Mesenteric fat pad (tissue), 1 donor: Measurements from ENCODE around the gene ARSB. TPM values are rescaled to one million over a fixed set of nuclear protein-coding genes. Genes with fewer than 3 reads are reported as not detected.
"Not testable (repeated sequence)": the region's sequence is repeated elsewhere in the genome, so short reads cannot be mapped to it uniquely, and the experiment has no call there.

Experiments used
- DNase-seq: peaks from one replicate; pipeline ENCODE4 v3.0.0-alpha.2; 2020; ENCODE audit warnings: low spot score
- total RNA-seq: library from RNA; stranded (reverse); fragmentation: NEBNext Ultra II Directional; extraction: Animal tissue kit (Norgen Biotek cat#: 25700); gene quantifications from one replicate; pipeline ENCODE4 v1.2.1, GENCODE V29; 2021
- donor health status: DM: yes; HTN: yes; CAD: no.

Gene ARSB
- total RNA-seq, 1 donor from 2014 or later = 16.7 TPM

- DNase-seq = no peak
Measured at GRCh38 chr5:78953092-78953800, 31.9 kb downstream of the ARSB start.

- DNase-seq = no peak
Measured at GRCh38 chr5:78930721-78931120, 54.4 kb downstream of the ARSB start.

- no peak for DNase-seq
Measured at GRCh38 chr5:78929833-78930232, 55.3 kb downstream of the ARSB start.

GRCh38 chr5:78927657-78928282 is 57.3 kb downstream of the ARSB start:
- DNase-seq = no peak

- no peak for DNase-seq
Measured at GRCh38 chr5:78926252-78926651, 58.9 kb downstream of the ARSB start.

GRCh38 chr5:78925129-78925876 is 59.8 kb downstream of the ARSB start:
- DNase-seq = no peak

- no peak for DNase-seq
Measured at GRCh38 chr5:78923622-78923970, 61.5 kb downstream of the ARSB start.

GRCh38 chr5:78922879-78923621 is 62.1 kb downstream of the ARSB start:
- DNase-seq = no peak

GRCh38 chr5:78920604-78921003 is 64.5 kb downstream of the ARSB start:
- no peak for DNase-seq

- no peak for DNase-seq
Measured at GRCh38 chr5:78919796-78920195, 65.3 kb downstream of the ARSB start.

- no peak for DNase-seq
Measured at GRCh38 chr5:78916044-78916443, 69.1 kb downstream of the ARSB start.

GRCh38 chr5:78915170-78915569 is 69.9 kb downstream of the ARSB start:
- no peak for DNase-seq

GRCh38 chr5:78912811-78913210 is 72.3 kb downstream of the ARSB start:
- no peak for DNase-seq

- no peak for DNase-seq
Measured at GRCh38 chr5:78912085-78912771, 72.9 kb downstream of the ARSB start.

- DNase-seq = not testable (repeated sequence)
Measured at GRCh38 chr5:78909224-78909983, 75.7 kb downstream of the ARSB start.

- no peak for DNase-seq
Measured at GRCh38 chr5:78908173-78909061, 76.7 kb downstream of the ARSB start.

GRCh38 chr5:78907255-78907891 is 77.7 kb downstream of the ARSB start:
- no peak for DNase-seq

- DNase-seq = no peak
Measured at GRCh38 chr5:78905084-78905938, 79.8 kb downstream of the ARSB start.
